NT2/D1 (cell line): ENCODE measurements around the gene KIAA1328.

Source experiments
- YY1 ChIP-seq: IDR thresholded peaks from 2 replicates; pipeline ENCODE4 v1.6.1; 2011; ENCODE audit not compliant: insufficient read length, insufficient read depth
- ZNF274 ChIP-seq: IDR thresholded peaks from 2 replicates; pipeline ENCODE4 v1.6.1; 2011; ENCODE audit warnings: mild to moderate bottlenecking, low read depth, low read length

DNA sequence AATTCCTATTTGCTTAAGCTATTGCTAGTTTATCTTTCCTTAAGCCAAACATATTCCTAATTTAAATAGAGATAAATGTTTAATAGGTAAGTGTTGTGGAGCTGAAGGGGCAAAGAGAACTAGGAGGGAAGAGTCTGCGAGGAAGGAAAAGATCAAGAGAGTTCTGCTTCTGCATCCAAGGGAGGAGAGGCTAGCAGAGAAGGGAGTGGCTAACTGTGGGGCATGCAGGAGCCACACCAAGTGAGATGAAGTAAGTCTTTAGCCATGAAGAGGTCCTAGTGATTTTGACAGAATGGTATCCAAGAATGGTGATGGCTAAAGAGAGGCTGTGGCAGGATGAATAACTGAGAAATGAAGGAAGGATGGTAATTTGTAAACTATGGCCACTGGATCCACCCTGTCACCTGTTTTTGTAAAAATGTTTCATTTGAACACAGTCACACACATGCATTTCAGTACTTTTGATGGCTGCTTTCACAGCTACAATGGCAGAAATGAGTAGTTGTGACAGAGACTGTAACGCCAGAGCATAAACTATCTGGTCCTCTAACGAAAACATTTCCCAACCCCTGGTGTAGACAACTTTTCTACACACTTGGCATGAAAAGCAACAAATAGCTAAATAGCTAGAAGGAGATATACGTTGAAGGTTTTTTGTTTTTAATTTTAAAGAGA lies 15.7 kb upstream of the KIAA1328 start:
- no peak for TF ChIP-seq YY1
- TF ChIP-seq ZNF274 = no peak
